Neural crest cell (in vitro differentiated cells): Measurements from ENCODE around the gene CGNL1. TPM values are rescaled to one million over a fixed set of nuclear protein-coding genes. Genes with fewer than 3 reads are reported as not detected.

Experiments
- DNase-seq: peaks from one replicate; pipeline ENCODE4 v3.0.0; 2021; ENCODE audit warnings: low read depth, mixed read lengths, low spot score
- H3K27ac Mint-ChIP-seq: one replicate; pipeline ENCODE4 v1.8.0; 2021; ENCODE audit warnings: mild to moderate bottlenecking, mixed read lengths; ENCODE audit not compliant: unreplicated experiment
- H3K27me3 Mint-ChIP-seq: 2 replicates; pipeline ENCODE4 v1.8.0; 2021; ENCODE audit warnings: low read depth, mild to moderate bottlenecking, mixed read lengths
- H3K36me3 Mint-ChIP-seq: 2 replicates; pipeline ENCODE4 v1.8.0; 2021; ENCODE audit warnings: low read depth, mild to moderate bottlenecking, mixed read lengths
- H3K4me1 Mint-ChIP-seq: 2 replicates; pipeline ENCODE4 v1.8.0; 2021; ENCODE audit warnings: mixed read lengths
- H3K4me3 Mint-ChIP-seq: one replicate; pipeline ENCODE4 v1.8.0; 2021; ENCODE audit warnings: mild to moderate bottlenecking, mixed read lengths
- H3K9me3 Mint-ChIP-seq: 2 replicates; pipeline ENCODE4 v1.8.0; 2021; ENCODE audit warnings: mixed read lengths
- CTCF ChIP-seq: fragments of 200-600 bp; sonication (generic); conservative IDR thresholded peaks from 2 replicates; pipeline ENCODE4 v1.5.0; 2021; ENCODE audit warnings: antibody characterized with exemption, mild to moderate bottlenecking
- total RNA-seq: library from RNA; stranded (reverse); gene quantifications from 2 replicates; pipeline ENCODE4 v1.2.1, GENCODE V29; 2021

CGNL1 gene
- total RNA-seq, 1 donor from 2014 or later: 1.2 TPM

GRCh38 chr15:57580428-57580827, 204.1 kb downstream of the CGNL1 start:
- H3K27ac Mint-ChIP-seq: peak overlapping the region; percentile 72
- H3K36me3 Mint-ChIP-seq: peaks cover 3% of the 10 kb centered on the region
- no peaks in the 10 kb centered on the region for H3K4me1 Mint-ChIP-seq
- peaks cover 11% of the 10 kb centered on the region for H3K9me3 Mint-ChIP-seq
- peaks cover 23% of the 10 kb centered on the region for H3K27me3 Mint-ChIP-seq
- DNase-seq: no peak
- no peak for TF ChIP-seq CTCF
- no peak overlapping the region for H3K4me3 Mint-ChIP-seq

- Mint-ChIP-seq H3K27ac (no peak overlapping the region), H3K4me3 (no peak overlapping the region), H3K27me3 (peaks cover 23% of the 10 kb centered on the region), H3K9me3 (peaks cover 10% of the 10 kb centered on the region), H3K36me3 (peaks cover 3% of the 10 kb centered on the region), H3K4me1 (no peaks in the 10 kb centered on the region)
- no peak for TF ChIP-seq CTCF
- DNase-seq: no peak
Measured at GRCh38 chr15:57580866-57581265, 204.6 kb downstream of the CGNL1 start.

- Mint-ChIP-seq H3K27me3 (peaks cover 23% of the 10 kb centered on the region), H3K4me3 (no peak overlapping the region), H3K9me3 (peaks cover 8% of the 10 kb centered on the region), H3K36me3 (peaks cover 3% of the 10 kb centered on the region), H3K4me1 (no peaks in the 10 kb centered on the region), H3K27ac (no peak overlapping the region)
- DNase-seq: no peak
- TF ChIP-seq CTCF: no peak
Measured at GRCh38 chr15:57582090-57582489, 205.8 kb downstream of the CGNL1 start.

- no peak for DNase-seq
- peaks cover 3% of the 10 kb centered on the region for H3K36me3 Mint-ChIP-seq
- H3K9me3 Mint-ChIP-seq: peaks cover 8% of the 10 kb centered on the region
- no peak overlapping the region for H3K4me3 Mint-ChIP-seq
- no peaks in the 10 kb centered on the region for H3K4me1 Mint-ChIP-seq
- no peak overlapping the region for H3K27ac Mint-ChIP-seq
- peaks cover 29% of the 10 kb centered on the region for H3K27me3 Mint-ChIP-seq
- no peak for TF ChIP-seq CTCF
Measured at GRCh38 chr15:57583282-57583681, 207.0 kb downstream of the CGNL1 start.

GRCh38 chr15:57583720-57584119, 207.4 kb downstream of the CGNL1 start:
- peaks cover 3% of the 10 kb centered on the region for H3K36me3 Mint-ChIP-seq
- H3K4me1 Mint-ChIP-seq: no peaks in the 10 kb centered on the region
- DNase-seq: no peak
- H3K27ac Mint-ChIP-seq: no peak overlapping the region
- H3K4me3 Mint-ChIP-seq: no peak overlapping the region
- TF ChIP-seq CTCF: no peak
- H3K9me3 Mint-ChIP-seq: peaks cover 8% of the 10 kb centered on the region
- H3K27me3 Mint-ChIP-seq: peaks cover 28% of the 10 kb centered on the region
